ENCODE measurements around the gene EFNB2.
A peak's percentile ranks its signal among the peaks of the same experiment; 100 is the strongest.

The EFNB2 gene

DNA sequence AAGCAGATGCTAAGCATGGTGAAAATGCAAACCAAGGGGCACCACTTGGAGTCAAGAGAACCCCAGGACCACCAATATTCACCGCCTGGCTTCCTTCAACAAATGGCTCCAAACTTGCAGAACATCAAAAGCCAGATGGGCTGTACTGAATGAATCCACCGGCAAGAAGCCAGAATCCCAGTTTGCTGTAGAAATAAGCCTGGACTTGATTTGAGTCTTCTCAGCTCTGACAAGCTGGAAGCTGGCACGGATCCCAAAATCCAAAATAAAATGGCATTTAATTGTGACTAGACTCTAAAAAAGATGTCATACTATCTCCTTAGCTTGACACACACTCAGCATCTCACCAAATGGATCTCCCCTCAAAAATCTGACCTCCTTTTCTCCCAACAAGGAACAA is 11.9 kb downstream of the EFNB2 start:
- no peak for DNase-seq

DNA sequence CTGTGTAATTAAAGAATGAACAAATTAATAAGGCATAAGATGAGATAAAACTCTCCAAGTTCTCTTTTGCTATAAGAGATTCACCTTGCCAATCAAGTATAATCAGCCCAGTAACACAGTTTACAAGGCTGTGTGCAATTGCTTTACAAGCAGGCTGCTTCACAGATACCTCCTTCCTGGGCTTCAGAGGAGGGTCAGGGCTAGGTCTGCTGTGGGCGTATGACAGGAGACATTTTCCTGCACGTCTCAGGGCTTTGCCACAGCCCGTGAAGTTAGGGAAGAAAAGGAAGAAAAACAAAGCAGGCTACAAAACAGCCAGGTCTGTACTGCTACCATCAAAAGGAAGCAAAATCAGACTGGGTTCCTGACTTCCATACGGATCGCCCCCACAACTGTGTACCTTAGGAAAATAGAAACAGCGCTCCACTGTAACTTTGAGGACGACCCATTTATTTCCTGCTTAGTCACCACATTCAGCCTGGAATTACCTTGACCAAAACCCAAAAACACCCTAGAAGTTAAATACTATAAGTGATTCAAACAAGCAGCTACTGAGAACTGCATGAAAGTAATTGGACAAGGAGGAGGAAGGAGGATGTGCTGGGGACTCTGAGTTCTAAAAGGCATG is 12.4 kb downstream of the EFNB2 start:
- no peak for DNase-seq

DNA sequence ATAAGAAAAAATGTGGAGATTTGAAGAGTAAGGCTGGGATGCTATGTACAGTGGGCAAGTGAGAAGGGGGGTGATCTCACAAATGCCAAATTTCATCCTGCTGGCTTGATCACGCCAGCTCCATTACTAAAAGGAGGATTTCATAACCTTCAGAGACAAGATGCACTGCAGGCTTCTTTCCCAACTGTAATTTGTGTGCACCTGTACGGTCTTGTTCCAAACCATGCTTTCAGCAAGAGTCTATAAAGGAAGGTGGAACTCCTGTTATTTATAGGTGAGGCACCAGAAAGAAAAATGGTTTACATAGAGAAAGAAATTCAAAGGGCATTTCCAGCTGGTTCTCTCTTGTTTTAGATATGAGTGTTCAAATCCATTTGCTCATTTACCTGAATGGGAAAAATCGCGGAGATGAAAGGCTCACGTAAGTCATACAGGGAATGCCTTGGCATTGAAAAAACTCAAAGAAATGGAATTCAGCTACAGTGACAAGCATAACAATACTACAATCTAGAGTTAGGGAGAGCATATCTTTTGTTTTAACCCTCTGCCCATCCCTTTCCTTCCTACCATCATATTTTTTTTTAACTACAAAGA is 13.3 kb downstream of the EFNB2 start:
- DNase-seq = no peak

DNA sequence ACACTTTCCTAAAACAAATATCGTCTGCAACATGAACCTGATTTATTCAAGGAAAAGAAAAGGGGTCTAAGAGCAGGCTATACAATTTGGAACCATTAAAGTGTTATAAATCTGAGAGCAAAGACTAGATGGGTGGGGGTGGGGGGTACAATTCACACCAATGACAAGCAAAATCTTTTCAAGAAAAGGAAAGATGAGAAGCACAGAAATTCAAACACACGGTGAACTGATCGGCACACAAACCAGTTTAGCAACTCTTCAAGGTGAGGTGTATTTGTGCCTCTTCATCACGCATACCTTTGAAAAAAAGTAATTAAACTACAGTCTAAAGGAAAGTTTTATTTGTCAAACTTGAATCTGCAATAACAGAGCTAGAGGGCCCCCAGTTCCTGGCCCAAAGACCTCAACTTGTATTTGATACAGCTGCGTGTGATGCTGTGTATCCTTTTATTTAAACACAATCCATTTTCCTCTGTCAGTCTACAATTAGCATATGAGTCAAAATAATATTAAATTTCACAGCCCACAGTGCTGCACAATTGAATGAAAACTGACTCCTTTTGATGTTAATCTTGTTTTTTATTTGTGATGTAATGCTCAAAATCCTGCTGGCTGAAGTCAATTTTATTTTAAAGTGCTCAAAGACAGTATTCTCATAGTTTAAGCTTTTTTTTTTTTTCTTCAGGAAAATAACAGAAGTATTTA is 14.2 kb downstream of the EFNB2 start:
- DNase-seq = no peak

DNA sequence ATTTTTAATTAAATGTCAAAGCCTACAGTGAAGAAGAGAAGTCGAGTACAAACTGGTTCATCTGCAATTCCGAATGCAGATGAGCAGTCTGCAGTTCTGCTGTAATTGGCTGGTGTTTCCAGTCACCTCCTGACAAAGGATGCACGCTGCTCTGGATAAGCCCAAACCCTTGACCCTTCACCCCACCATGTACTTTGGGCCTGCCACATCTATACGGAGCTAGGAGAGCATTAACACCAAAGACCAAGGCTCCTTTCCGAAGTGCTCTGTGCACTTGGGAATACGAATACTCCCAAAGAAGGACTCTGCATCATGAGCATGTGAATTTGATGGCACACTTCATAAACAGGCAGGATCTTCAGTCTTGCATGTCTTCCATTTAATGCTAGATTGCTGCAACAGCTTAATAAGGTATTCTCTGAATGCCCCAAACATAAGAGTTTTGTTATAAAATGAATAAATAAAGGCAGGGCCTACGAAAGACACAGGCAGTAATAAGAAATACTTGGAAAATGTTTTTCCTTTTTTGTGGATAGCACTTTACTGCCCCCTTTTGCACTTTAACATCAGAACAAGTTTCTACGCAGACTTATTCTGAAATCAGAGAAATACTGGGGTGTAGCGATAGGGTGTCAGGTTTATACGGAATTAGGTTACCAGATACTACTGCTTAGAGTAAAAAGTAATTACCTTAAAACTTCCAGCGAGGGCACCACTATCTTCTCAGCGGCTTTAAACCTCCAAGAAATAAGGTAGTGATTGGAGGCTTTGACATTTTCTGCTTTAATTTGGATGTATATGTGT is 15.0 kb downstream of the EFNB2 start:
- DNase-seq = peak; percentile 37 to 38

DNA sequence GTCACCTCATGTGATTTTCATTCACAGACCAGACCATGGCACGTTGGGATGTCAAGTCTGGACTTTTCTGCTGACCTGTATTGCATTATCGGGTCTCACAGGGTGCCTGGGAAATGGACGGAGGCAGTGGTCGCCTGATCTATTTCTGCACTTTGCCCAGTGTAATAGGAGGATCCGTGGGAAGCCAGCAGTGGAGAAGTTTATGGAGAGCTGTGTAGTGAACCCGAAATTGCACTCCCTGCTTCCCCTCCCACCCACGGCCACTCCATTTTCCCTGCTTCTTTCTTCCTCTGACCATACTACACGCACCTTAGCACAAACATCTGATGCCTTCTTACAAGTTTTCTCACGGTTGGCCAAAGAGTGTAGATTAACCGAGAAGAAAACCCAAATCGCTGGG is 16.9 kb downstream of the EFNB2 start:
- no peak for DNase-seq

DNA sequence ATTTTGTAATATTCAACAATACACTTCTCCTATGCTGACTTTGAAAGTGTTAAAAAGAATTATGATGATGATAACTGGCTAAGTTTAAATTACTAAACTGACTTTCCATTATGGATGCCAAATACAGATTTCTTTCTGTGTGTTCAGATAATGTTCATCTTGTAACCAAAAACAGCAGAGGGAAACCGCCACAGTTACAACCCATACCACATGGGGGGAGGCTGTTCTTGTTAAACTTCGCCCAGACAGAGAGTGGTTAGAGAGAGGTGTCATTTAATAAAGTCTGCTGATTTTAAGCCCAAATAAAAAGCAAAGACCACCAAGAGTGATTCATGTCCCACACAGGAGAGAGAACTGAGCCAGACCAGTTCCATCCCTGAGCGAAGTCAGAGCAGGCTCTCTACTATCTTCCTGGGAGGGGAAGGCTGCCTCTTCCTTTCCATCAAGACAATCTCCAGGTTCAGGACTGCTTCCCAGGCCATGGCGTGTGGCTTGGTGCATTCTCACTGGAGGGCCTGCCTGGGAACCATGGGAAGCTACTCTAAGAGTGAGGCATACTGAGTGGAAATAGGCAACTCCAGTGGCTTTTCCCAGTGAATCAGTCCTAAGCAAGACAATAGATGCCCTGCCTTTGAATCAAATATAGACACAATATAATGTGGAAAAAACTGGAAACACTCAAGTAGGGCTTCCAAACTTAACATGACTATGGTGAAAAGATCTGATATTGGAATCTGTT is 18.2 kb downstream of the EFNB2 start:
- no peak for DNase-seq

DNA sequence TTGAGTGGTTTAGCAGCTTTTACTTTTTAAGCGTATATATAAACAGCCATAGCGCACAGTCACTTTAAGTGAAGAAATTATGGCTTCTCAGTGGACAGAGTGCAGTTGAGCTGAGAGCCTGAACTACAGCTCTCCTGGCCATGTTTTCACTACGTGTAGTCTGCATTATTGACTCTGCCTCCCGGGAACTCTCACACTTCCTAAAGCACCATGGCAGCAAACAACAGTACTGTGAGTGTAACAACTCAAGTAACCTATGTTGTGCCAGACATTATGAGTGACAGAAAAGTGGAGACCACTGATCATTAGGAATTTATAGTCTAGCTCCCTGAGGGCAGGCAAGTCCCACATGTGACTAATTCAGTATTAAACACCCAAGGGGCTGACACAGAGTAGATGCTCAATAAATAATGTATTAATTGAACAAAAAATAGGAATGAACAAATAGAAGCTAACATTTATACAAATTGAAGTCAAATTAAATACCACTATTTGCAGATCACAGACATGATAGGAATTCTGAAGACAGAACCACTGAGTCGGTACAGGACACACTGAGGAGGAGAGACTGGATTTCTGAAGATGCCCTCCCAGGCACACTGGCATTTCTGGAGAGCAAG is 19.7 kb downstream of the EFNB2 start:
- no peak for DNase-seq

DNA sequence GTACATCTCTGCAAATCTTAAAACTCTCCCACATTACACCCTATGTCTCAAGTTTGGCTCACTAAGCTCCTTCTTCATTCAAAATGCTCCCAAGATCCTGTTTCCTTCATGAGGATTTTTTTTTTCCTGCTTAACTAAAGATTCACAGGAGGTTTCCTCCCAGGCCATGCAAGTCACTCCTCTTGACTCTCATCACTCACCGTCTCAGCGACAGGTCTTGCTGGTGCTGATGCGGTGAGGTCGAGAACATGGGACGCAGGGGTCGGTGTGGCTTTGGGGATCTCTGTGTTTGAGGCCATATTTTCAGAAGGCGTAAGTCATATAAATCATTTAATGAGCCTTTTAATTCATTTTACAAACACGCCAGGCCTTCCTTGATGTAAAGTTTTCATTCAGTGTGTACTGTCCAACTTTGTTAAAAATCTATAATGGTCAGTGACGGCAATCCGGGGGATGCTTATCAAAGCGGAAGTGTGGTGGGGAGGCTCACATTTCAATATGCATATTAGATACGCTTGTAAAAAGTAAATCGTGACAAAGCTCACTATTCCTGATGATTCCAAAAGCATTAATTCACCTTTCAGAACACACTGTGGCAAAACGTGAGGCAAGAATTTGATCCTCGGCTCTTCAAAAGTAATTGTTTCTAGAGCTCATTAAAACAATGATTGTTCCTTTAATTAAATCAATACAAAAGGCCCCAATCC is 20.4 kb downstream of the EFNB2 start:
- no peak for DNase-seq

DNA sequence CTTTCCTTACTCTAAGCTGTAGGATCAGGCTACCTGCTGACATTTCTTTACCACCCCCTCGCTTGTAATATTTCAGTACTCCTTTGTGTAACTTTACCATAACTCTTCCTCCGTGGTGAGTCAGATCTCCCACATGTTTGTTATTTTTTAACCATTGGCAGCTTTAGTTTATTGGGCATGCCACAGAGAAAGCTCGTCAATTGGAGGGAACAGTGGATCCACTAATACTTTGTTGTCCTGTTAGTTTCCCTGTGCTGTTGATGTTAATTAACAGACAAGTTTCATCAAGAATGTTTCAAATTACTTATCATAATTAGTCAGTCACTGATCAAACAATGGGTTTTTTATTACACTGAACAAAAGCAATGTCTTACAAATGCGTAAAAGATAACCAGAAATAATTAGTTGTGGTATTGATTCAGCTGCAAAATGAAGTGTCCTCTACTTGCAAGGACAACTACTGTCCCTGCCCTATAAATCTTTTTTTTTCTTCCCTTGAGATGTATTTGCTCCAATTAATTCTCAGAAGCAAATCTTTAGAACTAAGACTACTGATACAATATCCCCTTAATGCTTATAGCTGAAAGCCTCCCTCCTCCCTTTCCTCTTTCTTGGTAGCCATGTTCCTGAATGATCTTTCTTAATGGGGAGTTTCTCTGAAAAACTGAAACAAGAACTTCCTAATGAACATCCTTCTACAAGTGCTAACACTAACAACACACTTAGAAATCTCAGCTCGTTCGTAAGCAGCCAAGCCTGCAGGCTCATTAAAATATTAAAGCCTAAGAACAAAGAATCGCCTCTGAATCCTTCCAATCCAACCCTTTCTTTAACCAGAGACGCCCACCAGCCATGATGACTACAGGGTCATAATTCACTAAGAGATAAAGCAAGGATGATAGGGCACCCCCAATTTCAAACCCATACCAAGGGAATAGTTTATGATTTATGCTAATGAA is 22.2 kb downstream of the EFNB2 start:
- DNase-seq = no peak

DNA sequence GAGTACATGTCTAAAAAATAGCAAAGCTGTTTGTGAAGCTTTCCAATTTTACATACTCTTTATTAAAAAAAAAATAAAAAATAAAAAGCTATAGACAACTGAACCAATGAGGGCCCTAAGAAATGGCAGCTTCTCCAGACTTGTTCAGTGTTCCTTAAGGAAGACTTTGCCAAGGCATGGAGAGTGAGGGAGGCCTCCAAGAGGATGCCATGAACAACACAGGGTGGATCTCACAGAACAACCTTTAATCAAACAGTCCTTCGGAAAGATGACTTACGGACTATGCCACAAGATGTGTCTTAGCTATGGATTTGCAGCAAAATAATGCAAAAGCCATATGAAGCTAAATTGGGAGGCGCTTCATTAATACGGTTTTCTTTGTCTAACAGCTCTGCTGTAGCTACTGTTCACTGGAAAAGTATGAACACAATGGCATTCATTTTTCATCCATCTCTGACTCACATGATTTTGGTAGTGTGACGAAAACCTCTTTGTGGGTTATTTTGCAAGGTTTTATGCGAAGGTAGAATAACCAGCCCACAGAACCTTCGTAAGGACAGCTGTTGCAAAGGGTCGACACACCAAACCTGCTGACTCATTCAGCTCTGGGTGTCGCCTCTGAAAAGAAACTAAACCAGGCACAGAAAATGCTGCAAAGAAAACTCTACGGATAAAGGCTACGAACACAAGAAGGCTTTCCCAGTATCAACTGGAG is 27.7 kb downstream of the EFNB2 start:
- peak in 1 of 2 experiments; percentile 6 for DNase-seq

DNA sequence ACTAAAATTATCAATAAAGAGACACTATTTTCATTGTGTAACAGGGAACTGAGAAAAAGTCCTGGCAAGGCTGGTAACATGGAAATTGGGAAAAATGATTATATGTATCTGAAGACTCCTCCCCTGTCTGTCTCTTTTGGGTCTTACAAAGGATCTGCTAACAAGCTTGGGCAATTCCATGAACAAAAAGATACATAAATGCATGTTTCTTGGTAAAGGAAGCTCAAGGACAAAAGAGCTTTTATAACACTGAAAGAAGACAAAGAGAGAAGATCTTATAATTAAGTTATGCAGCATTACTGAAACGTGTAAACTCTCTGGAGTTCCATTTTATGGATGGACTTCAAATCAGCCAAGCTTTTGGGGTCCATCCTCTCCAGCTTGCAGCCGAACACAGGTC is 29.2 kb downstream of the EFNB2 start:
- DNase-seq = no peak

DNA sequence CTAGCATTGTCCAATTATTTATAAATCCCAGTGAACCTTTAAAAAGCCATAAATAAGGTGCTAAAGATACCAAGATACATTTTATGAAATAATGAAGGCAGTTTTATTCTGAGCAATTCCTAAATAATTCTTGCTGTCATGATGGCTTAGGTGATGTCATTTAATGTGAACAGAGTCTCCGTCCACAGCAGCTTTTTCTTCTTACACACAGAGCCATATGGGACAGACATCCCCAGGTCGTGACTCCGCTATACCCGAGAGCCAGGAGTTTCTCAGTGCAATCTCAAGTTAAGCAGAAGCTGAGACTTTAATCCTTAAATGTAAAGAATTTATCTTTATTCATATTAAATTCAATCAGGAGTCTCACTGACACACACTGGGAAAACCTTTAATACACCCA is 29.7 kb downstream of the EFNB2 start:
- DNase-seq = no peak

DNA sequence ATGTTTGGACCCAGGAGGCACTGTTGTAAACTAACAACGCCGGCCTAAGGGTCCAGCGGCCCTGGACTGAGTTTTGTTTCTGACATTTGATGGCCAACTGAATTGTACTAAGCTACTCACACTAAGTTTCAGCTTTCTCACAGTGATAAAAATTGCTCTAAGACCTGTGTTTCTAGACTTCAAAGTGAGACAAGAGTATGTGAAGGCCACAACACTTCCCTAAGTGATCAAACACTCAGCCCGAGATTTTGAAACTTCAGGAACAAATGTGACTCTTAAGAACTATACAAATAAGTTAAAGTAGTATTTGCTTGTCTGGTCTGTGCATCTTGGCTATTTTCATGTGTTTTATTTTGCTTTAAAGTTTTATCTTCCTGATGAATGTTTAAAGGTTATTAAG is 30.2 kb downstream of the EFNB2 start:
- DNase-seq = no peak

DNA sequence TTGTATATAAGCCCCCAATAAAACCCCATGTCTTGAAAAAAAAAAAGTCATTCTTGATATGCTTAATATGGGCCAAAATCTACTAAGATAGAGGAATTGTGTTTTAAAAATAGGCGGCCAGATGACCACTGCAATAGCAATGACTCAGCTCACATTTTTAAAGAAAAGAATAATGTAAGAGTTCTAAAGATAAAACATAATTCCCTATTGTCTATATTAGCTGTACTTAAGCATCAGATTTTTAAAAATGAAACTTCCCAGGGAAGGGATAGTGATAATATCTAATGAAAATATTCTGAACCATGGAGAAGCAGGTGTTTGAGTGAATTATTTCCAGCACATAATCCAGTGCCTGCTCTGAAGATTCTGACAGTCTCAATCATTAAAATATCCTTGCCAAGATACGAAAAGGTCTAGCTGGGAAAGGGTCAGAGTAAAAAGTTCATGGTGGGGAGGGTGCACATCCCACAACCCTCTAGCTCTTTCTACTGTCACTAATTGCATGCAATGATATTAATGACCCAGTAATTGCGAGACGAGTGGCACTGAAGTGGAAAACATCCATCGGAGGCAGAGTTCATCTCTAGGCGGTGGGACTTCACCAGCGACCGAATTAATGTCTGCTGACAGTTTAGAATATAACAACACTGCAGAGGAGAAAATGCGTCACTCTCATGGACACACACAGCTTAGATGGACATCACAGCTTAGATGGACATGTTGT is 31.6 kb downstream of the EFNB2 start:
- no peak for DNase-seq

DNA sequence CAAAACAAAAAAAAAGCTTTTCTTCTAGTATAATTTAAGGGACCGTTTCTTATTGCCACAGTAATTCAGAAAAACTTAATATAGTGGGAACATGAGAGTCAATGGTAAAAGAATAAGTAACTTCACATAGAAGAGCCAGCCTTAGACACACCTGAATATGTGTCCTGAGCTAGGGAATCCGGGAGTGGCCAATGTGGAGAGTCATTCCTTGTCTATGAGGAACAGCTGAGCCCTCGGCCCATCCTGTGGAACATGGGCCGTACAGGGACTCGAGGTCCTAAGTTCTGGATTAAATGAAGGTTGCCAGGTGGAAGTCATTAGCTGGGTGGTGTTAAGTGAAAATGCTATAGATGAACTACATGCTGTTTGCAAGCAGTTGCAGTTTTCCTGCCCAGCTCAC is 32.2 kb downstream of the EFNB2 start:
- no peak for DNase-seq

DNA sequence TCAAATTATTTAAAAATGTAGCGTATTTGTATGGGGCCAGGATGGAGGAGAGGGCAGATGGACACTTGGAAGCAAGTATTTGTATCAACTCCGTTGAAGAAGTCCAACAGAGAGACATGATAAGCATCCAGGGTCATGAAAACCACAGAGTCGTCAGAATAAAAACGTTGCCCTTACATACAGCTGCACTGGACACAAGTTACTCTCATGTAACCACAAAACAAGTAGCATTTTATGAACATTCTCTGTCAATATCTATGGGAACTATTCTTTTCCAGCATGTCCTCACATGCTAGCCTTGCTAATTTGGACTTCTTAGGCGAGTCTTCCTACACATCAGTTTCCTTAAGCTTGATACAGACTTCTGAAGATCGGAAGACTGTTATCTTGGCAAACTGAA is 35.0 kb downstream of the EFNB2 start:
- DNase-seq = no peak

DNA sequence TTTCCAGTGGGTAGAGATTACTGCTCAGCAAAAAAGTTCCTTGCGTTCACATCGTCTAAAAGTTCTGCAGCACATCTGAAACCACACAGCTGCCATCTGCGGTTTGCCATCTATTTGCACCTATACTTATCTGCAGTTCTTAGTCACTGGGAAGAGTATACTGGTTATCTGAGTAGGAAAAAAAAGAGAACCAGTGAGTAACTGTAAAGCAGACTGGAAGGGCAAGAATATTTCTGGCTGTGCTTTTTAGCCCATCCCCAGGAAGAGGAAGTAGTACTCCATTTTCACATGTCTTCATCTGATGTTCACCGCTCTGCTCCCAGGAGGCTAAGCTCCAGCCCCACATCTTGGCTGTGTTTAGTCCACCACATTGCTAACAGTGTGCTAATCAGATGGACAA is 35.6 kb downstream of the EFNB2 start:
- peak; percentile 91 to 92 for DNase-seq

DNA sequence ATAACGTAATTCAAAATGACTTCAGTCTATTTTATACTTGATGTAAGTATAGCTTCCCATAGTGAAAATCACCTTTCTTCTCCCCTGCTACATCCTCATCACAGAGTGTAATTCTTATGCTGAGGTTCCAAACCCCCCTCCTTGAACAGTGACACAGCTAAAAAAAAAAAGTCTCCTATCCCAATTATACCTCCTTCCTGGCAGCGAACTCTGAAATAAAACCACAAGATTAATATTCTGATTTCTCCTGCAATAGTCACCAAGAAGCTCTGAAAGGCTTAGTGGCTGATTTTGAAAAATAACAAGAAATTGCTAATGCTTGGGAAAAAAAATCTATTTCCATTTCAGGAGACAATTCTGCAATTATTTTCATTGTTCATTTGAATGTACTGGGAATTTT is 36.3 kb downstream of the EFNB2 start:
- DNase-seq = no peak
